GM18873 (cell line): ENCODE measurements around the gene DOC2B.
"Not testable (repeated sequence)": the region's sequence is repeated elsewhere in the genome, so short reads cannot be mapped to it uniquely, and the experiment has no call there.

ENCODE experiments used
- ATAC-seq: cut with Tn5 transposase; IDR thresholded peaks from one replicate; pipeline ENCODE4 v1.9.1; 2021; ENCODE audit warnings: mild to moderate bottlenecking, moderate library complexity, moderate number of reproducible peaks; ENCODE audit not compliant: unreplicated experiment, low FRiP score

The DOC2B gene

GRCh38 chr17:147796-148740, 33.4 kb downstream of the DOC2B start:
- no peak for ATAC-seq

- ATAC-seq: no peak
Observed at GRCh38 chr17:146983-147761, 34.3 kb downstream of the DOC2B start.

- ATAC-seq: no peak
Observed at GRCh38 chr17:146546-146945, 34.9 kb downstream of the DOC2B start.

GRCh38 chr17:145671-146541, 35.5 kb downstream of the DOC2B start:
- ATAC-seq: no peak

- no peak for ATAC-seq
Observed at GRCh38 chr17:144936-145670, 36.3 kb downstream of the DOC2B start.

GRCh38 chr17:143785-144281, 37.6 kb downstream of the DOC2B start:
- no peak for ATAC-seq

GRCh38 chr17:142876-143784, 38.3 kb downstream of the DOC2B start:
- no peak for ATAC-seq

GRCh38 chr17:142102-142661, 39.3 kb downstream of the DOC2B start:
- no peak for ATAC-seq

GRCh38 chr17:139401-140205, 41.8 kb downstream of the DOC2B start:
- ATAC-seq: not testable (repeated sequence)

- not testable (repeated sequence) for ATAC-seq
Observed at GRCh38 chr17:137166-137807, 44.2 kb downstream of the DOC2B start, which contains the start of gene SCGB1C2. Gene SCGB1C2, plus strand, starts transcription at chr17:137569. Its CDS starts 22 bp downstream, at chr17:137591.

GRCh38 chr17:136531-136930, 44.9 kb downstream of the DOC2B start:
- ATAC-seq: not testable (repeated sequence)

- not testable (repeated sequence) for ATAC-seq
Observed at GRCh38 chr17:135895-136294, 45.6 kb downstream of the DOC2B start.

GRCh38 chr17:135022-135421, 46.4 kb downstream of the DOC2B start:
- not testable (repeated sequence) for ATAC-seq

GRCh38 chr17:134332-134785, 47.1 kb downstream of the DOC2B start:
- ATAC-seq: peak; percentile 86

GRCh38 chr17:133932-134331, 47.5 kb downstream of the DOC2B start:
- not testable (repeated sequence) for ATAC-seq

GRCh38 chr17:118339-118917, 63.0 kb downstream of the DOC2B start:
- not testable (repeated sequence) for ATAC-seq
